HepG2 (cell line): ENCODE measurements around the gene SIAH2. TPM values are rescaled to one million over a fixed set of nuclear protein-coding genes. Genes with fewer than 3 reads are reported as not detected.

ENCODE experiments used
- BORCS8-MEF2B ChIP-seq: sonication (generic); formaldehyde crosslinking; IDR thresholded peaks from 2 replicates; pipeline ENCODE4 v1.8.0; 2022; ENCODE audit warnings: mild to moderate bottlenecking, missing genetic modification reagents
- BRCA1 ChIP-seq: sonication (generic); formaldehyde crosslinking; IDR thresholded peaks from 2 replicates; pipeline ENCODE4 v1.4.0; 2020; ENCODE audit warnings: missing genetic modification reagents
- ZNF160 ChIP-seq: sonication (generic); formaldehyde crosslinking; IDR thresholded peaks from 2 replicates; pipeline ENCODE4 v1.8.0; 2022; ENCODE audit warnings: mild to moderate bottlenecking, inconsistent platforms, missing genetic modification reagents
- ZNF747 ChIP-seq: sonication (generic); formaldehyde crosslinking; IDR thresholded peaks from 2 replicates; pipeline ENCODE4 v1.8.1; 2023; ENCODE audit warnings: missing genetic modification reagents, mild to moderate bottlenecking, borderline replicate concordance
- ZNF850 ChIP-seq: sonication (generic); formaldehyde crosslinking; conservative IDR thresholded peaks from 2 replicates; pipeline ENCODE4 v1.9.0; 2021; ENCODE audit warnings: mild to moderate bottlenecking, missing genetic modification reagents
- polyA plus RNA-seq, 8 experiments: library from polyadenylated mRNA; depleted of rRNA in 3 of 8; stranded (reverse) in 7 of 8; unstranded in 1 of 8; fragments of >200 nt; fragmentation: Illumina TruSeq in 4 of 8; extraction: Trizol in 4 of 8; gene quantifications; 2 replicates each; pipeline versions ENCODE4 v1.2.1 to v1.2.3, GENCODE V29; 2011 to 2016; ENCODE audit warnings: low read depth in 4 of 8, missing spikeins in 1 of 8, mixed read lengths in 1 of 8; ENCODE audit not compliant: insufficient read depth in 1 of 8
- total RNA-seq, 5 experiments: library from RNA; depleted of rRNA; stranded (reverse); fragments of >200 nt; fragmentation: Illumina TruSeq; extraction: Trizol; gene quantifications; 2 replicates each; pipeline ENCODE4 v1.2.3, GENCODE V29; 2016; ENCODE audit warnings: low read depth in 1 of 5
- TF ChIP-seq, protein P1 (sequence below): sonication (generic); formaldehyde crosslinking; IDR thresholded peaks from 2 replicates; pipeline ENCODE4 v1.9.0; 2022; ENCODE audit warnings: low read depth, missing genetic modification reagents
- TF ChIP-seq, protein P2 (sequence below), 2 experiments: fragments of 450-650 bp in 1 of 2; sonication (generic) in 1 of 2; formaldehyde crosslinking; IDR thresholded peaks; 2 replicates each; pipeline versions ENCODE4 v1.5.0 to v1.8.0; 2020 to 2022; ENCODE audit warnings: mild to moderate bottlenecking in 1 of 2, missing genetic modification reagents in 1 of 2
- TF ChIP-seq, protein P3 (sequence below): sonication (generic); formaldehyde crosslinking; IDR thresholded peaks from 2 replicates; pipeline ENCODE4 v1.5.0; 2020; ENCODE audit warnings: mild to moderate bottlenecking, missing genetic modification reagents, borderline replicate concordance
- TF ChIP-seq, protein P4 (sequence below): IDR thresholded peaks from 2 replicates; pipeline ENCODE4 v1.6.1; 2016; ENCODE audit warnings: missing compliant biosample characterization, missing genetic modification reagents, borderline replicate concordance
- TF ChIP-seq, protein P5 (sequence below): sonication (generic); formaldehyde crosslinking; IDR thresholded peaks from 2 replicates; pipeline ENCODE4 v1.5.1; 2020; ENCODE audit warnings: mild to moderate bottlenecking, missing genetic modification reagents
- TF ChIP-seq, protein P6 (sequence below): IDR thresholded peaks from 2 replicates; pipeline ENCODE4 v1.6.1; 2016
- TF ChIP-seq, protein P7 (sequence below): sonication (generic); formaldehyde crosslinking; IDR thresholded peaks from 2 replicates; pipeline ENCODE4 v1.4.0; 2020; ENCODE audit warnings: missing genetic modification reagents, borderline replicate concordance

Gene SIAH2
- total and polyA plus RNA-seq, 2 of the 13 experiments (the other 11 are each of a cell fraction or from before 2014, with no cell fraction given): 71.8 to 117 TPM

DNA sequence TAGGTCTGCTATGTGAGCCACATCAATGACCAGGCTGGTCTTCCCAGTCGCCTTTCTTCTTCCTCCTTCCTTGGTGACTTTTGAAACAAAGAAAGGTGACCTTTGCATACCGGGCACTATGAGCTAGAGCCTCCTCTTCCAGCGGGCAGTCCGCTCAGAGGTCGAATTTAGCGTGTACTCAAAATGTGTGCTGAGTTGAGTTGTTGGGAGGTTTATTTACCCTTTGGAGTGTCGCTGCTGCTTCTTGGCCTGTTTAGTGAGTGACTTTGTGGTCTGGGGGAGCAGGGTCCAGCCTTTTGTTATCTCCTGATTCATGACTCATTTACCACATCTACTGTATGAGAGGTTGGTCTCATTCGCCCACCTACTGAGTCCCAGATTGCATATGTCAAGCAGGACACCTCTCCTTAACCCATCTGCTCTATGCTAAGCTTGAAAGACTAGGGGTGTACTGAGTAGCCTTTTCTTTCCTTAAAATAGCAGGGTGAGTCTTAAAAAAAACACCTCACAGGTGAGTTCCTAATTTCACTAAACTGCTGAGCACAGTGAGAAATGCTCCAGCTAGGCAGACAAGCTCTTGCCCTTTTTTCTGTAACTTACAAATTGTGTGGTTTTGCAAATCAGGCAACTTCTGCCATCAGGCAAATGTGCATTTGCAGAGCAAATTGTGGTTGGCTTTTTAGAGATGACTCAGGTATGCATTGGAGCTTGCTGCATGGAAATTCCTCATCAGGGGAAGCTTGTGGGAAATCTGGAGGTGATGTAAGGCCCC, 3.2 kb upstream of the SIAH2 start (continued):
- TF ChIP-seq, protein P1, sequence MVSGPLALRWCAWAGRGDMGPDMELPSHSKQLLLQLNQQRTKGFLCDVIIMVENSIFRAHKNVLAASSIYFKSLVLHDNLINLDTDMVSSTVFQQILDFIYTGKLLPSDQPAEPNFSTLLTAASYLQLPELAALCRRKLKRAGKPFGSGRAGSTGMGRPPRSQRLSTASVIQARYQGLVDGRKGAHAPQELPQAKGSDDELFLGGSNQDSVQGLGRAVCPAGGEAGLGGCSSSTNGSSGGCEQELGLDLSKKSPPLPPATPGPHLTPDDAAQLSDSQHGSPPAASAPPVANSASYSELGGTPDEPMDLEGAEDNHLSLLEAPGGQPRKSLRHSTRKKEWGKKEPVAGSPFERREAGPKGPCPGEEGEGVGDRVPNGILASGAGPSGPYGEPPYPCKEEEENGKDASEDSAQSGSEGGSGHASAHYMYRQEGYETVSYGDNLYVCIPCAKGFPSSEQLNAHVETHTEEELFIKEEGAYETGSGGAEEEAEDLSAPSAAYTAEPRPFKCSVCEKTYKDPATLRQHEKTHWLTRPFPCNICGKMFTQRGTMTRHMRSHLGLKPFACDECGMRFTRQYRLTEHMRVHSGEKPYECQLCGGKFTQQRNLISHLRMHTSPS (CRISPR knock-in tag): no peak
- no peak for TF ChIP-seq BRCA1 (CRISPR knock-in tag)
- TF ChIP-seq BORCS8-MEF2B (CRISPR knock-in tag): peak; percentile 21; the same call in 1 of the 2 replicates
- no peak for TF ChIP-seq ZNF747
- TF ChIP-seq, protein P2, sequence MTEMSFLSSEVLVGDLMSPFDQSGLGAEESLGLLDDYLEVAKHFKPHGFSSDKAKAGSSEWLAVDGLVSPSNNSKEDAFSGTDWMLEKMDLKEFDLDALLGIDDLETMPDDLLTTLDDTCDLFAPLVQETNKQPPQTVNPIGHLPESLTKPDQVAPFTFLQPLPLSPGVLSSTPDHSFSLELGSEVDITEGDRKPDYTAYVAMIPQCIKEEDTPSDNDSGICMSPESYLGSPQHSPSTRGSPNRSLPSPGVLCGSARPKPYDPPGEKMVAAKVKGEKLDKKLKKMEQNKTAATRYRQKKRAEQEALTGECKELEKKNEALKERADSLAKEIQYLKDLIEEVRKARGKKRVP (CRISPR knock-in tag; IDR thresholded peaks at IDR 0.05): no peak
- TF ChIP-seq ZNF160: no peak
- TF ChIP-seq, protein P3, sequence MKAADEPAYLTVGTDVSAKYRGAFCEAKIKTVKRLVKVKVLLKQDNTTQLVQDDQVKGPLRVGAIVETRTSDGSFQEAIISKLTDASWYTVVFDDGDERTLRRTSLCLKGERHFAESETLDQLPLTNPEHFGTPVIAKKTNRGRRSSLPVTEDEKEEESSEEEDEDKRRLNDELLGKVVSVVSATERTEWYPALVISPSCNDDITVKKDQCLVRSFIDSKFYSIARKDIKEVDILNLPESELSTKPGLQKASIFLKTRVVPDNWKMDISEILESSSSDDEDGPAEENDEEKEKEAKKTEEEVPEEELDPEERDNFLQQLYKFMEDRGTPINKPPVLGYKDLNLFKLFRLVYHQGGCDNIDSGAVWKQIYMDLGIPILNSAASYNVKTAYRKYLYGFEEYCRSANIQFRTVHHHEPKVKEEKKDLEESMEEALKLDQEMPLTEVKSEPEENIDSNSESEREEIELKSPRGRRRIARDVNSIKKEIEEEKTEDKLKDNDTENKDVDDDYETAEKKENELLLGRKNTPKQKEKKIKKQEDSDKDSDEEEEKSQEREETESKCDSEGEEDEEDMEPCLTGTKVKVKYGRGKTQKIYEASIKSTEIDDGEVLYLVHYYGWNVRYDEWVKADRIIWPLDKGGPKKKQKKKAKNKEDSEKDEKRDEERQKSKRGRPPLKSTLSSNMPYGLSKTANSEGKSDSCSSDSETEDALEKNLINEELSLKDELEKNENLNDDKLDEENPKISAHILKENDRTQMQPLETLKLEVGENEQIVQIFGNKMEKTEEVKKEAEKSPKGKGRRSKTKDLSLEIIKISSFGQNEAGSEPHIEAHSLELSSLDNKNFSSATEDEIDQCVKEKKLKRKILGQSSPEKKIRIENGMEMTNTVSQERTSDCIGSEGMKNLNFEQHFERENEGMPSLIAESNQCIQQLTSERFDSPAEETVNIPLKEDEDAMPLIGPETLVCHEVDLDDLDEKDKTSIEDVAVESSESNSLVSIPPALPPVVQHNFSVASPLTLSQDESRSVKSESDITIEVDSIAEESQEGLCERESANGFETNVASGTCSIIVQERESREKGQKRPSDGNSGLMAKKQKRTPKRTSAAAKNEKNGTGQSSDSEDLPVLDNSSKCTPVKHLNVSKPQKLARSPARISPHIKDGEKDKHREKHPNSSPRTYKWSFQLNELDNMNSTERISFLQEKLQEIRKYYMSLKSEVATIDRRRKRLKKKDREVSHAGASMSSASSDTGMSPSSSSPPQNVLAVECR (CRISPR knock-in tag): peak; percentile 60; the same call in 1 of the 2 replicates
- TF ChIP-seq ZNF850 (CRISPR knock-in tag): no peak
- TF ChIP-seq, protein P4, sequence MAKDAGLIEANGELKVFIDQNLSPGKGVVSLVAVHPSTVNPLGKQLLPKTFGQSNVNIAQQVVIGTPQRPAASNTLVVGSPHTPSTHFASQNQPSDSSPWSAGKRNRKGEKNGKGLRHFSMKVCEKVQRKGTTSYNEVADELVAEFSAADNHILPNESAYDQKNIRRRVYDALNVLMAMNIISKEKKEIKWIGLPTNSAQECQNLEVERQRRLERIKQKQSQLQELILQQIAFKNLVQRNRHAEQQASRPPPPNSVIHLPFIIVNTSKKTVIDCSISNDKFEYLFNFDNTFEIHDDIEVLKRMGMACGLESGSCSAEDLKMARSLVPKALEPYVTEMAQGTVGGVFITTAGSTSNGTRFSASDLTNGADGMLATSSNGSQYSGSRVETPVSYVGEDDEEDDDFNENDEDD: no peak
- TF ChIP-seq, protein P5, sequence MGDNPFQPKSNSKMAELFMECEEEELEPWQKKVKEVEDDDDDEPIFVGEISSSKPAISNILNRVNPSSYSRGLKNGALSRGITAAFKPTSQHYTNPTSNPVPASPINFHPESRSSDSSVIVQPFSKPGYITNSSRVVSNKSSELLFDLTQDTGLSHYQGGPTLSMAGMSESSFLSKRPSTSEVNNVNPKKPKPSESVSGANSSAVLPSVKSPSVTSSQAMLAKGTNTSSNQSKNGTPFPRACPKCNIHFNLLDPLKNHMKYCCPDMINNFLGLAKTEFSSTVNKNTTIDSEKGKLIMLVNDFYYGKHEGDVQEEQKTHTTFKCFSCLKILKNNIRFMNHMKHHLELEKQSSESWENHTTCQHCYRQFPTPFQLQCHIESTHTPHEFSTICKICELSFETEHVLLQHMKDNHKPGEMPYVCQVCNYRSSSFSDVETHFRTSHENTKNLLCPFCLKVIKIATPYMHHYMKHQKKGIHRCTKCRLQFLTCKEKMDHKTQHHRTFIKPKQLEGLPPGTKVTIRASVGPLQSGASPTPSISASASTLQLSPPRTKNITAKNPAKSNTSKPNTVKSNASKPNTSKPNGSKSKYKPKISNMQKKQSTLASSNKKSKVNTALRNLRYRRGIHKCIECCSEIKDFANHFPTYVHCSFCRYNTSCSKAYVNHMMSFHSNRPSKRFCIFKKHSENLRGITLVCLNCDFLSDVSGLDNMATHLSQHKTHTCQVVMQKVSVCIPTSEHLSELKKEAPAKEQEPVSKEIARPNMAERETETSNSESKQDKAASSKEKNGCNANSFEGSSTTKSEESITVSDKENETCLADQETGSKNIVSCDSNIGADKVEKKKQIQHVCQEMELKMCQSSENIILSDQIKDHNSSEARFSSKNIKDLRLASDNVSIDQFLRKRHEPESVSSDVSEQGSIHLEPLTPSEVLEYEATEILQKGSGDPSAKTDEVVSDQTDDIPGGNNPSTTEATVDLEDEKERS: peak; percentile 56; the same call in 1 of the 2 replicates
- TF ChIP-seq, protein P6, sequence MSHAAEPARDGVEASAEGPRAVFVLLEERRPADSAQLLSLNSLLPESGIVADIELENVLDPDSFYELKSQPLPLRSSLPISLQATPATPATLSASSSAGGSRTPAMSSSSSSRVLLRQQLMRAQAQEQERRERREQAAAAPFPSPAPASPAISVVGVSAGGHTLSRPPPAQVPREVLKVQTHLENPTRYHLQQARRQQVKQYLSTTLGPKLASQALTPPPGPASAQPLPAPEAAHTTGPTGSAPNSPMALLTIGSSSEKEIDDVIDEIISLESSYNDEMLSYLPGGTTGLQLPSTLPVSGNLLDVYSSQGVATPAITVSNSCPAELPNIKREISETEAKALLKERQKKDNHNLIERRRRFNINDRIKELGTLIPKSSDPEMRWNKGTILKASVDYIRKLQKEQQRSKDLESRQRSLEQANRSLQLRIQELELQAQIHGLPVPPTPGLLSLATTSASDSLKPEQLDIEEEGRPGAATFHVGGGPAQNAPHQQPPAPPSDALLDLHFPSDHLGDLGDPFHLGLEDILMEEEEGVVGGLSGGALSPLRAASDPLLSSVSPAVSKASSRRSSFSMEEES (CRISPR knock-in tag): peak; percentile 34; the same call in 1 of the 2 replicates
- TF ChIP-seq, protein P7, sequence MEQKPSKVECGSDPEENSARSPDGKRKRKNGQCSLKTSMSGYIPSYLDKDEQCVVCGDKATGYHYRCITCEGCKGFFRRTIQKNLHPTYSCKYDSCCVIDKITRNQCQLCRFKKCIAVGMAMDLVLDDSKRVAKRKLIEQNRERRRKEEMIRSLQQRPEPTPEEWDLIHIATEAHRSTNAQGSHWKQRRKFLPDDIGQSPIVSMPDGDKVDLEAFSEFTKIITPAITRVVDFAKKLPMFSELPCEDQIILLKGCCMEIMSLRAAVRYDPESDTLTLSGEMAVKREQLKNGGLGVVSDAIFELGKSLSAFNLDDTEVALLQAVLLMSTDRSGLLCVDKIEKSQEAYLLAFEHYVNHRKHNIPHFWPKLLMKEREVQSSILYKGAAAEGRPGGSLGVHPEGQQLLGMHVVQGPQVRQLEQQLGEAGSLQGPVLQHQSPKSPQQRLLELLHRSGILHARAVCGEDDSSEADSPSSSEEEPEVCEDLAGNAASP (CRISPR knock-in tag): peak; percentile 56; the same call in 1 of the 2 replicates
